Stomach (tissue), 9 donors: ENCODE measurements around the gene KCNAB1. TPM values are rescaled to one million over a fixed set of nuclear protein-coding genes. Genes with fewer than 3 reads are reported as not detected.

Experiments
- DNase-seq, 2 donors: peaks; one replicate each; pipeline versions ENCODE4 v3.0.0 to v3.0.0-alpha.2; 2013 to 2019
- H3K27ac ChIP-seq, 5 donors: fragments of 200-600 bp in 4 of 5; sonication (generic) in 4 of 5; one replicate each; pipeline ENCODE4 v1.5.1; 2013 to 2019; ENCODE audit warnings: mild to moderate bottlenecking in 1 of 5, moderate library complexity in 1 of 5
- H3K27me3 ChIP-seq, 3 donors: fragments of 200-600 bp; sonication (generic); one replicate each; pipeline ENCODE4 v1.5.1; 2017 to 2019; ENCODE audit warnings: mixed run types in 1 of 3
- H3K36me3 ChIP-seq, 4 donors: fragments of 200-600 bp; sonication (generic); 1 replicate in 3 of 4; 2 replicates in 1 of 4; pipeline ENCODE4 v1.5.1; 2016 to 2019
- H3K4me1 ChIP-seq, 4 donors: fragments of 200-600 bp; sonication (generic); one replicate each; pipeline ENCODE4 v1.5.1; 2016 to 2019
- H3K4me3 ChIP-seq, 4 donors: fragments of 200-600 bp; sonication (generic) in 3 of 4; one replicate each; pipeline ENCODE4 v1.5.1; 2016 to 2019; ENCODE audit warnings: mild to moderate bottlenecking in 1 of 4
- H3K9me3 ChIP-seq, 4 donors: fragments of 200-600 bp; sonication (generic); one replicate each; pipeline ENCODE4 v1.5.1; 2016 to 2019
- CTCF ChIP-seq, 7 experiments: fragments of 450-650 bp in 4 of 7; fragments of 200-600 bp in 3 of 7; sonication (generic) in 3 of 7; IDR thresholded peaks; one replicate each; pipeline ENCODE4 v1.5.1; 2016 to 2019; ENCODE audit warnings: antibody characterized with exemption in 7 of 7, control low read depth in 2 of 7, mild to moderate bottlenecking in 1 of 7
- EP300 ChIP-seq: sonication (generic); formaldehyde crosslinking; IDR thresholded peaks from one replicate; pipeline ENCODE4 v1.6.1; 2017; ENCODE audit warnings: antibody characterized with exemption
- POLR2A ChIP-seq, 4 donors: fragments of 450-650 bp; IDR thresholded peaks; one replicate each; pipeline ENCODE4 v1.6.1; 2016; ENCODE audit warnings: antibody characterized with exemption in 4 of 4, control low read depth in 2 of 4, mild to moderate bottlenecking in 1 of 4, moderate library complexity in 1 of 4
- POLR2AphosphoS5 ChIP-seq, 3 donors: sonication (generic); formaldehyde crosslinking; IDR thresholded peaks; one replicate each; pipeline ENCODE4 v1.6.1; 2016; ENCODE audit warnings: antibody characterized with exemption in 3 of 3
- WGBS, 5 donors: extraction: QIAGEN DNeasy Blood & Tissue Kit in 3 of 5; methylation state at CpG; one replicate each; pipeline versions ENCODE4 v1.1.5 to v1.1.7; 2013 to 2018; 5-methylcytosine and 5-hydroxymethylcytosine counted together
- intact Hi-C: fragments of 100-400 bp; cut with DNase I; formaldehyde crosslinking; loops from one replicate; pipeline ENCODE4 v1.15.1; 2023; ENCODE audit warnings: low total_unique reads
- polyA plus RNA-seq, 3 donors: library from polyadenylated mRNA; stranded (reverse); fragments of 200-250 nt; gene quantifications; one replicate each; pipeline ENCODE4 v1.2.3, GENCODE V29; 2013
- total RNA-seq, 5 donors: library from RNA; depleted of rRNA; stranded (reverse); fragments of >200 nt; gene quantifications; one replicate each; pipeline versions ENCODE4 v1.1.0 to v1.2.3, GENCODE V29; 2014 to 2016
- donor health status: healthy with polysubstance abuse.
- donor health status: Bipolar disorder and iron deficiency.
- donor health status: healthy.

The KCNAB1 gene
- total and polyA plus RNA-seq, 8 donors = 0.12 to 3.8 (median 0.29) TPM; not detected in 2

- Histone ChIP-seq H3K4me3 (no peak overlapping the region), H3K27ac (no peak overlapping the region), H3K9me3 (no peaks in the 10 kb centered on the region), H3K4me1 (peaks cover 0 to 10% (median 4%) of the 10 kb centered on the region in 4 donors), H3K27me3 (no peaks in the 10 kb centered on the region), H3K36me3 (no peaks in the 10 kb centered on the region)
- intact Hi-C loops = no loop called here
- 86 to 91% (median 88%) methylated on average over 7 of the region's 7 CpGs for WGBS, 5 donors
- TF ChIP-seq CTCF (IDR thresholded peaks at IDR 0.05) (no peak), POLR2AphosphoS5 (IDR thresholded peaks at IDR 0.05) (no peak), POLR2A (IDR thresholded peaks at IDR 0.05) (no peak), EP300 (no peak)
- no peak for DNase-seq
Observed at GRCh38 chr3:156377266-156377665, 256.9 kb downstream of the KCNAB1 start.

GRCh38 chr3:156377718-156378117, 257.3 kb downstream of the KCNAB1 start:
- Histone ChIP-seq H3K27ac (no peak overlapping the region), H3K36me3 (no peaks in the 10 kb centered on the region), H3K4me1 (peaks cover 0 to 10% (median 4%) of the 10 kb centered on the region in 4 donors), H3K27me3 (no peaks in the 10 kb centered on the region), H3K9me3 (no peaks in the 10 kb centered on the region), H3K4me3 (no peak overlapping the region)
- TF ChIP-seq EP300 = no peak
- no peak for TF ChIP-seq CTCF (IDR thresholded peaks at IDR 0.05)
- TF ChIP-seq POLR2AphosphoS5 (IDR thresholded peaks at IDR 0.05) = no peak
- no peak for TF ChIP-seq POLR2A (IDR thresholded peaks at IDR 0.05)
- no peak for DNase-seq
- WGBS, 5 donors = 50 to 75% (median 57%) methylated on average over 7 of the region's 7 CpGs
- intact Hi-C loops = no loop called here

GRCh38 chr3:156378871-156379270, 258.5 kb downstream of the KCNAB1 start:
- intact Hi-C loops = no loop called here

GRCh38 chr3:156379327-156379726, 258.9 kb downstream of the KCNAB1 start:
- 83 to 100% (median 94%) methylated on average over 1 of the region's 1 CpG for WGBS, 5 donors
- no peaks in the 10 kb centered on the region for H3K36me3 ChIP-seq
- intact Hi-C loops = no loop called here
- TF ChIP-seq POLR2AphosphoS5 (IDR thresholded peaks at IDR 0.05) (no peak), CTCF (IDR thresholded peaks at IDR 0.05) (no peak), EP300 (no peak), POLR2A (IDR thresholded peaks at IDR 0.05) (no peak)
- no peaks in the 10 kb centered on the region for H3K9me3 ChIP-seq
- H3K27ac ChIP-seq = no peak overlapping the region
- no peaks in the 10 kb centered on the region for H3K27me3 ChIP-seq
- no peak for DNase-seq
- H3K4me3 ChIP-seq = no peak overlapping the region
- peaks cover 0 to 10% (median 4%) of the 10 kb centered on the region in 4 donors for H3K4me1 ChIP-seq

More at GRCh38 chr3:156378871-156379270, 258.5 kb downstream of the KCNAB1 start:
- no peak for TF ChIP-seq POLR2A (IDR thresholded peaks at IDR 0.05)
- TF ChIP-seq EP300 = no peak
- TF ChIP-seq POLR2AphosphoS5 (IDR thresholded peaks at IDR 0.05) = no peak
- no peak for TF ChIP-seq CTCF (IDR thresholded peaks at IDR 0.05)
- Histone ChIP-seq H3K27ac (no peak overlapping the region), H3K27me3 (no peaks in the 10 kb centered on the region), H3K4me1 (peaks cover 0 to 10% (median 4%) of the 10 kb centered on the region in 4 donors), H3K4me3 (no peak overlapping the region), H3K36me3 (no peaks in the 10 kb centered on the region), H3K9me3 (no peaks in the 10 kb centered on the region)
- DNase-seq = no peak
- 92 to 98% (median 96%) methylated on average over 3 of the region's 3 CpGs for WGBS, 5 donors
